ENCODE measurements around the gene PYROXD2.

GRCh38 chr10:98463976-98464754 is 49.2 kb upstream of the PYROXD2 start:
- TF ChIP-seq CTCF (IDR thresholded peaks at IDR 0.05) (no peak), POLR2A (IDR thresholded peaks at IDR 0.05) (no peak)
